ENCODE measurements around the gene HOXD8.

Gene HOXD8

DNA sequence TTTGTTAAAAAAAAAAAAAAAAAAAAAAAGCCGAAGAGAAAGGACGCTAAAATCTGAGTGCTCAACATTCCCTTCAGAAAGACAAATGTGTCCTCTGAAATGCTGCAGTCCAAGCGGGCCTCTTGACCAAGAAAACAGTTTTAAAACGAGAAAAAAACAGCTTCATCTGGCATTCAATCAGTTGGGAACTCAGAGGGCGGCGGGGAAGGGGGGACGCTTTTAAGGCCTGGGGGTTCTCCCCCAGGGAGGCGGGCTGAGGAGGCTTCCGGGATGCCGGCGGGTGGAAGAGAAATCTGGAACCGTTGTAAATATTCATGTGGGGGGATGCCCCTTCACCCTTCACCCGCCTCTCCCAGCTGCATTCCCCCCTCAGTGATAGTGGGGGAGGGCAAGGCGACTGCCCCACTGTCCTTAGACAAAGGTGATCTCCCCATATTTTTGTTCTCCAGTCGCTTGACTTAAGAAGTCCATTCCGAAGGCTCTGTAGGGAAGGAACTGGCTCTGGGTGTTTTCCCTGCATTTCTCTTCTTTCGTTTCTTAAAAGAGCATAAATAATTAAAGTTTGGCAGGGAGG, 25.7 kb upstream of the HOXD8 start:
- H3K4me3 ChIP-seq (ENCODE audit: low read depth, low read length) = no peak overlapping the region
- TF ChIP-seq CTCF (IDR thresholded peaks at IDR 0.05; ENCODE audit: insufficient read depth, low read depth, low read length, missing control alignments) = no peak
- no peak for DNase-seq (ENCODE audit: low read depth)

GRCh38 chr2:176104316-176105077, 25.0 kb upstream of the HOXD8 start:
- DNase-seq (ENCODE audit: low read depth) = no peak
- H3K4me3 ChIP-seq (ENCODE audit: low read depth, low read length) = no peak overlapping the region
- no peak for TF ChIP-seq CTCF (IDR thresholded peaks at IDR 0.05; ENCODE audit: insufficient read depth, low read depth, low read length, missing control alignments)

- H3K4me3 ChIP-seq (ENCODE audit: low read depth, low read length) = no peak overlapping the region
- DNase-seq (ENCODE audit: low read depth) = no peak
- TF ChIP-seq CTCF (IDR thresholded peaks at IDR 0.05; ENCODE audit: insufficient read depth, low read depth, low read length, missing control alignments) = no peak
Observed at GRCh38 chr2:176105078-176105729, 24.3 kb upstream of the HOXD8 start.

DNA sequence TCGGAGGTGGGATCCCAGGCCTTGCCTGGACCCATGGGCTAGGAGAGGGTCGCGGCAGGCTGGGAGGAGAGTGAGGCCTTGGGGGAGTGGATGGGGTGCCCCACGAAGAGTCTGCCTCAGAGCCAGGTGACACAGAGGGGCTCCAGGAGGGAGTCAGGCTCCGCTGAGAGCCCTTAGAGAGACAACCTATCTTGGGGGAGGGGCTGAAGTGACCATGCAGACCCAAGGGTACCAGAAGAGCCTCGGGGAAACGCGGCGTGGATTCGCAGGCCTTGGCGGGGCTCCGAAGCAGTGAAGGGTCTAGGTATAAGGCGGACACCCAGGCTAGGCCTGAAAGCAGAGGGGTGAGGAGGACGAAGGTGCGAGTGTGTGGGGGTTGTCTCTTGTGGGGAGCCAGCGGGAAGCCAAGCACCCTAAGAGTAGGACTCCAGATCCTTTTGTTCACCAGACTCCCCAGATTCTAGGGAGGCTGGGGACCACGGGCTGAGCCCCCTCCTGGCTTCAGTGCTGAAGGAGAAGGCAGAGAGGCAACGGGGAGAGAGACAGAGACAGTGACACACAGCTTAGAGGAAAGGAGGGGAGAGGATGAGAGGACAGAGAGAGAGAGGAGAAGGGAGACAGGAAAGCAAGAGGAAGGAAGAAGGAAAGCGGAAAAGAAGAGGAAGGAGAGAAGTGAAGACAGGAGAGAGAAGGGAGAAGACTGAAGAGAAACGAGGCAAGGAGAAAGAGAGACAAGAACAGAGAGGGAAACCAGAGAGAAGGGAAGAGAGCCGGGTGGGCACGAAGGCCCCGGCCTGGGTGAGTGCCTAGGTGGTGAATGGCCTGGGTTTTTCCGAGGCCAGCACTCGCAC, 23.6 kb upstream of the HOXD8 start:
- TF ChIP-seq CTCF (IDR thresholded peaks at IDR 0.05; ENCODE audit: insufficient read depth, low read depth, low read length, missing control alignments) = no peak
- H3K4me3 ChIP-seq (ENCODE audit: low read depth, low read length) = no peak overlapping the region

GRCh38 chr2:176106581-176107539, 22.6 kb upstream of the HOXD8 start, which contains the start of gene HOXD11:
TSS of gene HOXD11 (plus strand) at chr2:176107280. CDS start at chr2:176107356, 76 bp downstream.
- DNase-seq (ENCODE audit: low read depth) = no peak
- no peak for TF ChIP-seq CTCF (IDR thresholded peaks at IDR 0.05; ENCODE audit: insufficient read depth, low read depth, low read length, missing control alignments)
- no peak within 1 kb of the TSS for H3K4me3 ChIP-seq (ENCODE audit: low read depth, low read length)

More for the DNA sequence above, 23.6 kb upstream of the HOXD8 start:
- DNase-seq (ENCODE audit: low read depth) = no peak
